MM.1S (cell line): ENCODE measurements around the gene DTNB.
A peak's percentile ranks its signal among the peaks of the same experiment; 100 is the strongest.

Experiments
- DNase-seq: peaks from one replicate; pipeline ENCODE4 v3.0.0-alpha.2; 2015
- H2AFZ ChIP-seq: fragments of 300-600 bp; sonication (generic); 2 replicates; pipeline ENCODE4 v1.6.0; 2016; ENCODE audit warnings: antibody characterized with exemption, low read length
- H3F3A ChIP-seq: fragments of 300-600 bp; sonication (generic); 2 replicates; pipeline ENCODE4 v1.6.1; 2016; ENCODE audit warnings: mild to moderate bottlenecking, antibody characterized with exemption, low read length, moderate library complexity, mixed read lengths; ENCODE audit not compliant: insufficient read depth
- H3K27ac ChIP-seq: fragments of 300-600 bp; sonication (generic); 2 replicates; pipeline ENCODE4 v1.5.1; 2016; ENCODE audit warnings: mild to moderate bottlenecking, low read length
- H3K27me3 ChIP-seq: fragments of 300-600 bp; sonication (generic); replicated peaks from 2 replicates; pipeline ENCODE4 v1.6.0; 2016; ENCODE audit warnings: low read length; ENCODE audit not compliant: insufficient read depth
- H3K36me3 ChIP-seq: fragments of 300-600 bp; sonication (generic); replicated peaks from 2 replicates; pipeline ENCODE4 v1.6.1; 2016; ENCODE audit warnings: mild to moderate bottlenecking, low read length, mixed read lengths; ENCODE audit not compliant: insufficient read depth
- H3K4me1 ChIP-seq: fragments of 300-600 bp; sonication (generic); 2 replicates; pipeline ENCODE4 v1.6.1; 2016; ENCODE audit warnings: low read length, mixed read lengths
- H3K4me2 ChIP-seq: fragments of 300-600 bp; sonication (generic); 2 replicates; pipeline ENCODE4 v1.6.0; 2016; ENCODE audit warnings: low read depth, low read length
- H3K4me3 ChIP-seq: fragments of 300-600 bp; sonication (generic); 2 replicates; pipeline ENCODE4 v1.5.1; 2016; ENCODE audit warnings: low read length, mixed read lengths
- H3K79me2 ChIP-seq: fragments of 300-600 bp; sonication (generic); 2 replicates; pipeline ENCODE4 v1.6.1; 2016; ENCODE audit warnings: mixed run types, low read length, mixed read lengths
- H3K9ac ChIP-seq: fragments of 300-600 bp; sonication (generic); 2 replicates; pipeline ENCODE4 v1.6.1; 2016; ENCODE audit warnings: low read length, mixed read lengths
- H3K9me2 ChIP-seq: fragments of 300-600 bp; sonication (generic); replicated peaks from 2 replicates; pipeline ENCODE4 v1.6.1; 2016; ENCODE audit warnings: mild to moderate bottlenecking, low read length, mixed read lengths; ENCODE audit not compliant: insufficient read depth
- H3K9me3 ChIP-seq: fragments of 300-600 bp; sonication (generic); replicated peaks from 2 replicates; pipeline ENCODE4 v1.6.1; 2016; ENCODE audit warnings: mild to moderate bottlenecking, low read length, mixed read lengths; ENCODE audit not compliant: insufficient read depth
- H4K20me1 ChIP-seq: fragments of 300-600 bp; sonication (generic); 2 replicates; pipeline ENCODE4 v1.6.1; 2016; ENCODE audit warnings: mild to moderate bottlenecking, low read length, moderate library complexity, mixed read lengths; ENCODE audit not compliant: insufficient read depth
- EZH2 ChIP-seq: fragments of 300-600 bp; sonication (generic); optimal IDR thresholded peaks from 2 replicates; pipeline ENCODE3; 2017; ENCODE audit warnings: low read depth, mild to moderate bottlenecking, antibody characterized with exemption, low read length, mixed read lengths
- EZH2phosphoT487 ChIP-seq: fragments of 300-600 bp; sonication (generic); IDR thresholded peaks from 2 replicates; pipeline ENCODE4 v1.6.1; 2018; ENCODE audit warnings: antibody characterized with exemption, low read length
- TF ChIP-seq, protein P1 (sequence below): fragments of 300-600 bp; sonication (generic); IDR thresholded peaks from 2 replicates; pipeline ENCODE4 v1.5.1; 2016; ENCODE audit warnings: antibody characterized with exemption, low read length, mixed read lengths

The DTNB gene

DNA sequence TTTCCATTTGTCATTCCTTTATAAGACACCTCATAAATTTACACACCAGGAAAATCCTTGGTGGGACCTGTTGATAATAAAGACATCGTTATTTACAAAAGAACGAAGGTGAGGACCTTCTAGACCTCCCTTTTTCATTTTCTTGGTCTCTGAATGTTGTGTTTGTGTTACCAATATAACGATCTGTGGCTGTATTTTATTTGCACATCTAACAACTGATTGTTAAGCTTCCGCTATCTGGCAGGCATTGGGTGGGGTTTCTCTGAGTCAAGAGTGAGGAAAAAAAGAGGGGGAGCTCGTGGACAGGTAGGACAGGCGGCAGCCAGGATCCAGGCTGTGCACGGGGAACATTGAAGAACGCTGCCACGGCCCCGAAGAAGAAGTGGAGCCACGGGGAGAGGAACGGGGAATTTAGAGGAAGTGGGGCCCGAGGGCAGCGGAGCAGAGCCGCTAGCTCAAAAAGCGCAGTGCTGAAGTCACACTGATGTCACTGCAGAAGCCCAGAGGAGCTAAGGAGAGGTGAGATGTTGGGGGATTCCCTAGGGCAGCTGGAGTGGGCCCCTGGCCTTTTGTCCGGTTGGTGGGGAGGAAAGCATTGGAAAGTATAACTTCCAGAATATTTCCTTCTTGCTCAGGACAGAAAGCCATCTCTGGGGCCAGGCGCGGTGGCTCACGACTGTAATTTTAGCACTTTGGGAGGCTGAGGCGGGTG lies 310.8 kb downstream of the DTNB start:
- Histone ChIP-seq H3K4me1 (no peaks in the 10 kb centered on the region), H3K9ac (peak overlapping the region; percentile 32), H3K79me2 (no peaks in the 10 kb centered on the region), H4K20me1 (no peaks in the 10 kb centered on the region), H3K9me2 (no peaks in the 10 kb centered on the region), H2AFZ (peak overlapping the region; percentile 90), H3K36me3 (no peaks in the 10 kb centered on the region), H3K9me3 (no peaks in the 10 kb centered on the region), H3F3A (peaks cover 5% of the 10 kb centered on the region), H3K4me3 (peak overlapping the region; percentile 67), H3K4me2 (peak overlapping the region; percentile 81), H3K27me3 (no peaks in the 10 kb centered on the region), H3K27ac (peak overlapping the region; percentile 55; the same call in 1 of the 2 replicates)
- TF ChIP-seq EZH2phosphoT487 (no peak), EZH2 (no peak)
- TF ChIP-seq, protein P1, sequence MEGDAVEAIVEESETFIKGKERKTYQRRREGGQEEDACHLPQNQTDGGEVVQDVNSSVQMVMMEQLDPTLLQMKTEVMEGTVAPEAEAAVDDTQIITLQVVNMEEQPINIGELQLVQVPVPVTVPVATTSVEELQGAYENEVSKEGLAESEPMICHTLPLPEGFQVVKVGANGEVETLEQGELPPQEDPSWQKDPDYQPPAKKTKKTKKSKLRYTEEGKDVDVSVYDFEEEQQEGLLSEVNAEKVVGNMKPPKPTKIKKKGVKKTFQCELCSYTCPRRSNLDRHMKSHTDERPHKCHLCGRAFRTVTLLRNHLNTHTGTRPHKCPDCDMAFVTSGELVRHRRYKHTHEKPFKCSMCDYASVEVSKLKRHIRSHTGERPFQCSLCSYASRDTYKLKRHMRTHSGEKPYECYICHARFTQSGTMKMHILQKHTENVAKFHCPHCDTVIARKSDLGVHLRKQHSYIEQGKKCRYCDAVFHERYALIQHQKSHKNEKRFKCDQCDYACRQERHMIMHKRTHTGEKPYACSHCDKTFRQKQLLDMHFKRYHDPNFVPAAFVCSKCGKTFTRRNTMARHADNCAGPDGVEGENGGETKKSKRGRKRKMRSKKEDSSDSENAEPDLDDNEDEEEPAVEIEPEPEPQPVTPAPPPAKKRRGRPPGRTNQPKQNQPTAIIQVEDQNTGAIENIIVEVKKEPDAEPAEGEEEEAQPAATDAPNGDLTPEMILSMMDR, result no peak
- DNase-seq, result peak; percentile 47

DNA sequence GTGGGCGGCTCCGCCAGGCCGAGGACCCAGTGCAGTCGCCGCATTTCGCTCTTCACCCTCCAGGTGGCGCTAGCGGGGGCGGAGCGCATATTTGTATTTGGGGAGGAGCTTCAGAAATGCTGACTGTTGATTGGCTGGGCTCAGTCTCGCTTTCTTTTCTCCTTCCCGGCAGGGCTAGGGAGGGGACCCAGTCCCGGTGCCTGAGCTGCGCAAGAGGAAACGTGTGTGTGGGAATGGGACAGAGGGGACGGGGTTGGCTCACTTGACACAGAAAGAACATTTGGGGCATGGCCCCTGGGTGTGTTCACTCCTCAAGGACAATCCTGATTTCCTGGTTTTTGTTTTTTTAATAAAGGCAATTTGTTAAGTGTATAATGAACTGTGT lies 311.3 kb downstream of the DTNB start:
- no peaks in the 10 kb centered on the region for H3K79me2 ChIP-seq
- no peaks in the 10 kb centered on the region for H3K36me3 ChIP-seq
- no peaks in the 10 kb centered on the region for H4K20me1 ChIP-seq
- H3K9ac ChIP-seq, result peak overlapping the region; percentile 32
- H3K9me3 ChIP-seq, result no peaks in the 10 kb centered on the region
- peaks cover 5% of the 10 kb centered on the region for H3F3A ChIP-seq
- H3K4me2 ChIP-seq, result peak overlapping the region; percentile 81
- H3K4me1 ChIP-seq, result no peaks in the 10 kb centered on the region
- peak; percentile 88 for DNase-seq
- H3K9me2 ChIP-seq, result no peaks in the 10 kb centered on the region
- H3K27me3 ChIP-seq, result no peaks in the 10 kb centered on the region
- peak overlapping the region; percentile 90 for H2AFZ ChIP-seq
- H3K27ac ChIP-seq, result peak overlapping the region; percentile 55; the same call in 1 of the 2 replicates
- TF ChIP-seq EZH2 (no peak), EZH2phosphoT487 (no peak)
- TF ChIP-seq, protein P1, result peak; percentile 94
- peak overlapping the region; percentile 67 for H3K4me3 ChIP-seq

DNA sequence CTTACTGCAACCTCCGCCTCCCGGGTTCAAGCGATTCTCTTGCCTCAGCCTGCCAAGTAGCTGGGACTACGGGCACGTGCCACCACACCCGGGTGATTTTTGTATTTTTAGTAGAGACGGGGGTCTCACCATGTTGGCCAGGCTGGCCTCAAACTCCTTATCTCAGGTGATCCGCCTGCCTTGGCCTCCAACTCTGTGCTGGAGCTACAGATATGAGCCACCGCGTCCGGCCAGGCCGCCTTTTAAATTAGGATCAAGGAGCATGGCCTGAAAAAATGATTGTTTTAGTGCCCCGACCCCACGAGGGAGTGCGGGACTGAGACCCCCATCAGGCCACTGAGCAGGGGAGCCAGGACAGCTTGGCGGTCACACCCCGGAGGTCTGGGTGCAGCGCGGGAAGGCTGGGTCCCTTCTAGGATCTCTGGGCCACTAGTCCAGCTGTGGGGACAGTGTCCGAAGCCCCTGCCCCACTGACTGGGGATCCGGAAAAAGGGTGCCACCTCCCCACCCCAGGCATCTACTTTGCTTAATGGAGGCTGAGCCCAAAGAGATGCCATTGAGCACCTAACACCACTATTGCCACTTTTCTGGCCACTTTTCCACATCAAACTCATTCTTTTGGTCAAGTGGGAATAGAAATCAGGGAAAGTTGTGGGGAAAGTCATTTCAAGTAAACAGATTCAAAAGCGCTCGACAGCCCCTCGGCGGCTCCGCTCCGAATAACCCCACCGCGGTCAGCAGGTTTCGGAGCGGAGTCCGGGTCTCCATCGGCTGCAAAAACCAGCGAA lies 311.9 kb downstream of the DTNB start:
- Histone ChIP-seq H3K9me3 (no peaks in the 10 kb centered on the region), H3K79me2 (no peaks in the 10 kb centered on the region), H3K27me3 (no peaks in the 10 kb centered on the region), H3K9me2 (no peaks in the 10 kb centered on the region), H3K9ac (no peak overlapping the region), H3K4me1 (no peaks in the 10 kb centered on the region), H3F3A (peaks cover 5% of the 10 kb centered on the region), H3K36me3 (no peaks in the 10 kb centered on the region), H3K4me3 (peak overlapping the region; percentile 67), H3K4me2 (peak overlapping the region; percentile 81), H4K20me1 (no peaks in the 10 kb centered on the region), H2AFZ (peak overlapping the region; percentile 60), H3K27ac (no peak overlapping the region)
- TF ChIP-seq, protein P1, result no peak
- TF ChIP-seq EZH2 (no peak), EZH2phosphoT487 (no peak)
- no peak for DNase-seq
